GM19438 (cell line): ENCODE results near the gene TWF2.
A peak's percentile ranks its signal among the peaks of the same experiment; 100 is the strongest.
"Not testable (repeated sequence)": the region's sequence is repeated elsewhere in the genome, so short reads cannot be mapped to it uniquely, and the experiment has no call there.

Experiments used
- ATAC-seq: cut with Tn5 transposase; IDR thresholded peaks from one replicate; pipeline ENCODE4 v1.9.1; 2021; ENCODE audit warnings: low read depth; ENCODE audit not compliant: unreplicated experiment

The TWF2 gene

DNA sequence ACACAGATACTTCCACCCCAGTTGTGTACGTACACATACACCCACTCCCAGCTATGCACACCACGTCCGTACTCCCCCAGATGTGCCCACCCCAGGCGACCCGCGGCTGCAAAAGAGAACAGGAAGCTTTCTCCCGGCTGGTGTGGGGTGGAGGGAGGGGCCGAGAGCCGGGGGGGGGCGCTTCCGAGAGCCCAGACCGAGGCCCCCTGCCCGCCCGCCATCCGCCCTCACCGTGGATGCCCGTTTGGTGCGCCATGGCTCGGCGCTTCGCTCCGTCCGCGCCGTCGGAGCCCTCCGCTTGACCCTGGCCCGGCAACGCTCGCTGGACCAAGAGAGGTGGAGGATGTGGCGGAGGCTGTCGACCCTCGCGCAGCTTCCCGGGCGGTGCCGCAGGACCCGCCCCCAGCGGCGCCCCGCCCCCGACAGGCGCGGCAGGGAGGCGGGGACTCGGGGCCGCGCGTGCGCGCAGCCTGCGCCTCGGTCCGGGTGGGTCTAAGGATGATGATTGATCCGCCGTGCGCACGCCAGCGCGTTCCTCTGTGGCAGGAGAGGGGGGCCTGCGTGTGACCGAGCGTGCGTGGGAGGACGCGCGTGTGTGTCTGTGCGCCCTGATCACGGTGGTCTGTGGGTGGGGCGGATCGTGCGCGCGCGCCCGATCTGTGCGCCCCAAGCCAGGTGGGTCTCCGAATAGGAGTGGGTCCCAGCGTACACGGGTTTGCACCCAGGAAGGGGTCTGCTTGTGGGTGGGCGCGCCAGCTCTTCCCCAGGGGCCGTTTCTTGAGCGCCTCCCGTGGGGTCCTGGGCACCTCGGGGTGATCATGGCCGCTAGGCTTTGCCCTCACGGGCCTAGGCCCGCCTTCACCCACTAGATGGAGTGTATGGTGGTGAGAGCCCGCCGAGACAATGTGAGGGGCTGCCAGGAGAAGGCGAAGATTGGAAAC, at the start of gene TWF2:
TWF2 (minus strand) TSS at position 398 of the 941 bp plus-strand sequence; CDS start at position 256, 142 bp downstream.
- ATAC-seq: peak; percentile 82

- no peak for ATAC-seq
Measured at GRCh38 chr3:52288674-52289073, 49.7 kb upstream of the TWF2 start.

GRCh38 chr3:52286777-52287110, 47.8 kb upstream of the TWF2 start:
- ATAC-seq: no peak

GRCh38 chr3:52284051-52284450, 45.1 kb upstream of the TWF2 start:
- not testable (repeated sequence) for ATAC-seq

DNA sequence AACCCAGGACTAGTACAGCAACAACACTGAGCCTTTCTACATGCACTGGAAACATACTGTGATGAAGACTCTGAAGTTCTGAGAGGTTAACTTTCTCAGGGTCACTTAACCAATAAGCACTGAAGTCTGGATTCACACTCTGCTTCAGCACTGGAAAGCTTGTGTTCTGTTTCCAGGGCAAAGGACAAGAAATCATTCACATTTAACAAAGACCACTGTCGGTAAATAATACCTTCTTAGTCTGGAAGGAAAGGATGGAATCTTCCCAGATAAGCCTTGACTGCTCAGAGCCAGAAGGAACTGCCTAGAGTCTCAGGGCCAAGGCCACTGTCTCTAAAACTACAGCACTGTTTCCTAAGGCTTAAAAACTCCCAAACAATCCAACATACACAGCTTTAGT, 44.3 kb upstream of the TWF2 start:
- ATAC-seq: no peak

DNA sequence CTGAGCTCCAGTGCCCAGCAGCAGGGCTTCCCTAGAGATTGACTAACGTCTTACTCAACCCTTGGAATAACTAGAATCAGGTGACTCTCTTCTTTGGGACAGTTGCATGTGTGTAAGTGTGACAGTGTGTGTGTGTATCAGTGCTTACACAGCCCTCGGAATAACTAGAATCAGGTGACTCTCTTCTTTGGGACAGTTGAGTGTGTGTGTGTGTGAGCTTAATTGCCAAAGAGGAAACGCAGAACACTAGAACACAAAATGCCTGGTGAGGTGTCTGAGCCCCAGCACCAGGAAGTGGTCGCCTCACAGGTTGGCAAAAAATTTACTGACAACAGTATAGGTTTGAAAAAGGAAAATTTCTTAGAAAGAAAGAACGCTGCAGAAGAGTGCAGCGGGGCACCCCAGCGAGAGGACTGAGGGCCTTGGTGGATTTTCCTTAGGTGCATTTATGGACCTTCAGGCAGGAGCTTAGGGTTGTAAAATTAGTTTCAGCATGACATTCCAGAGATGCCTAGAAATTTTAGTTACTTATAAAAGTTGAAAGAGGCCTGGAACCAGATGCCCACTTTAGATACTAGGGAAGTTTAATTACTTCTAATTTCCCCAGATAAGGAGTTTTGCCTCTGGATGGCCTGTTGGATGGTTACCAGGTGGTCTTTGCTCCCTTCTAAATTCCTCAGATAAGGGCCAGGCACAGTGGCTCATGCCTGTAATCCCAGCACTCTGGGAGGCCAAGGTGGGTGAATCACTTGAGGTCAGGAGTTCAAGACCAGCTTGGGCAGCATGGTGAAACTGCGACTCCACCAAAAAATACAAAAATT, 43.2 kb upstream of the TWF2 start:
- ATAC-seq: no peak

- no peak for ATAC-seq
Measured at GRCh38 chr3:52280050-52280461, 41.1 kb upstream of the TWF2 start.

GRCh38 chr3:52279596-52279995, 40.6 kb upstream of the TWF2 start:
- ATAC-seq: no peak

GRCh38 chr3:52278510-52279069, 39.6 kb upstream of the TWF2 start, which contains the start of gene WDR82:
WDR82 (minus strand) TSS chr3:52278649; CDS start chr3:52278361, 288 bp downstream.
- peak; percentile 82 for ATAC-seq

- peak; percentile 50 for ATAC-seq
Measured at GRCh38 chr3:52277972-52278509, 39.1 kb upstream of the TWF2 start.

DNA sequence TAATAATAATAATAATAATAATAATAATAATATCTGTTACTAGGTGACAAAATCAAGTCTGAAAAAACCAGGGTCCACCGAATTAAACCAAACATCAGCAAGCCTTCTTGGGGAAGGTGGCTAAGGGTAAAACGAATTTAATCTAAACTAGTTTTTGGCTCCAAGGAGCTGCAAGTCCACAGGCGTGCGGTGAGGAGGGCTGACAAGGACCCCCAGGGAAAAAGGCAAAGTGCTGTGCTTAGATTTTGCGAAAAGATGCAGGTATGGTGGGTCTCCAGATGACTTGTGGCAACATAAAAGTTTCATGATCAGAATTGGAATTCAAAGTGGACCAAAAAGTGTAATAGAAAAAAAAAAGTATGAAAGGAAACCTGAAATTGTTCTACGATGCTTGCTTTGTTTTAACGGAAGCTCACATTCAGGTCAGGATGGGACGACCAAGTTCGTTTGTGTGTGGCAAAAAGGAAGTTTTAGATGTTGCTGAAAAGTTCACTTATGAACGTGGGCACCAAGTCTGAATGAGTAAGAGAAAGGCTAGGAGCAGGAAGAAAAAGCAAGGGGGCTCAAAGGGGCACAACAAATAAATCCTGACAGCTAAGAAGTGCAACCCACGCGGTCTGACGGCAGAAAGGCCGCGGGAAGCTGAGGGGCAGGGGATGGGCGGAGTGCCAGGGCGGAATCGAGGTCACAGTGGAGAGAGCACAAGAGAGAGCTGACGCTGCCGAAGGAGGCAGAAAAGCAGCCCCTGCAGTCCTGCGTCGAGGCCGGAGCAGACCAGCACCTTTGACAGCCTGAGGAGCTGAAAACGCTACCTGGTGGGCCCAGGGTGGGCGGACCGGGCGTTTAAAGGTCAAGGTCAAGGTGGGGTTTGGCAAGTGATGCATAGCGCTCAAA, 38.4 kb upstream of the TWF2 start:
- ATAC-seq: no peak

- ATAC-seq: not testable (repeated sequence)
Measured at GRCh38 chr3:52274781-52275180, 35.8 kb upstream of the TWF2 start.

DNA sequence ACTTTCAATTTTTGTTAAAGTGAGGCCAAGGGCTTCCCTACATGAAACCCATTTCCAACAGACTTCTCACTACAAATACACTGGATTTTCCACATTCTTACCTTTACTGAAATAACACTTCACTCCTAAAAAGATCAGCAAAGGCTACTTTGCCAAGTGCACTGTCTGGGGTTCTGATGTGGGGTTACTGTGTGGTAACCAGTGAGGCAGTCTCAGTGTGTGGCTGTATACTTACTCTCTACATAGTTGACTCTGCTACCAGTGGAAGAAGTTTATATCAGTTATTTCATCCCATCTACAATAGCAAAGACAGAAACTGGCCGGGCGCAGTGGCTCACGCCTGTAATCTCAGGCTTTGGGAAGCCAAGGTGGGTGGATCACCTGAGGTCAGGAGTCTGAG, 33.9 kb upstream of the TWF2 start:
- no peak for ATAC-seq

GRCh38 chr3:52272172-52272571, 33.2 kb upstream of the TWF2 start:
- not testable (repeated sequence) for ATAC-seq

DNA sequence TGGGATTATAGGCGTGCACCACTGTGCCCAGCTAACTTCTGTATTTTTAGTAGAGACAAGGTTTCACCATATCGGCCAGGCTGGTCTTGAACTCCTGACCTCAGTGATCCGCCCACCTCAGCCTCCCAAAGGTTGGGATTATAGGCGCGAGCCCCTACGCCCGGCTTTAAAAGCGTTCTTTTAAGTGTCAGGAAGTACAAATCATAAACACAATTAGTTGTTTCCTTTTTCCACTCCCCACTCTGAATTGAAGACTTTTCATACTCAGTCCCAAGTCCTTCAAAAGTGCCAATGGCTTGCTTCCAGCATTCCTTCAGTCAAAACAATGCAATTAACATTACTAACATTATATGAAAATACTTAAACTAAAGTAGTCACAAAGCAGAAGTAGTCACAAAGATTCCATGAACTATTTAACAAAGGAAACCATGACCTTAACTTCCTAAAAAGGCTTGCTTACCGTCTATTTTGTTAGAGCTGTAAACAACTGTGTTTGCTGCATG, 31.3 kb upstream of the TWF2 start:
- no peak for ATAC-seq

DNA sequence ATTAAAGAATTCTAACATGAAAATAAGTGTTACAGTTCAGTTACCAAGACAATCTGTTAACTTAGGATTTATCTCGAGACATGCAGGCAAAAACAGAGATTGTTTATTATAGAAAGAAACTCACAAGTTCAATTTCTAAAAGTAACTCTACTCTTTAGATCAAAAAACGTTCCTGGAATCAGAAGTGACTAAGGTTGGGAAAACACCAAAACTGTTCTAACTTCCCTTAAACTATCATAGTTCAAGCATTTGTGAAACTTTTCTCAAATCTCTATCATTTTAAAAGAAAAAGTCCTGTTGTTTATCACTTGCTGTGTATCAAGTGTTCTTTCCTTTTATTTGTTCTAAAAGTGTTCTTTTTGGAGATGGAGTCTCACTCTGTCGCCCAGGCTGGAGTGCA, 30.8 kb upstream of the TWF2 start:
- no peak for ATAC-seq

GRCh38 chr3:52268036-52268435, 29.1 kb upstream of the TWF2 start:
- ATAC-seq: no peak

- ATAC-seq: no peak
Measured at GRCh38 chr3:52265387-52265786, 26.4 kb upstream of the TWF2 start.

DNA sequence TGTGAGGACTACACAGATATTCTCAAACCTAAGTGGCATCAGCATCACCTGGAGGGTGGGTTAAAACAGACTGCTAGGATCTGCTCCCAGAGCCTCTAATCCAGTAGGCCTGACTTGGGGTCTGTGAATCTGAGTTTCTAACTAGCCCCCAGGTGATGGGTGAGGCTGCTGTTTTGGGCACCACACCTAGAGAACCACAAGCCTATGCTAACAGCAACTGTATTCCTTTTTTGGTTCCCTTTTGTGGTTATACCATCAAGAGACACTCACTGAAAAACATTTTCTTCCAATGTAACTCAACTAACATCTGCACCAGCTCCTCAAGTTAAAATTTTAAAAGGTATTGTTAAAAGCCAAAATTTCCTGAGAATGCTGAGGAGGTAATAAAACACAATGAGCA, 23.5 kb upstream of the TWF2 start:
- no peak for ATAC-seq

GRCh38 chr3:52259448-52259847, 20.5 kb upstream of the TWF2 start:
- no peak for ATAC-seq
